Panc1 (cell line): ENCODE results near the gene PRSS27. TPM values are rescaled to one million over a fixed set of nuclear protein-coding genes. Genes with fewer than 3 reads are reported as not detected.

ENCODE experiments used
- ATAC-seq: fragments of 200-7000 bp; cut with Tn5 transposase; 2 replicates; pipeline ENCODE4 v1.9.1; 2020; ENCODE audit warnings: mild to moderate bottlenecking, moderate library complexity
- BruUV-seq: library from RNA; stranded (reverse); fragments of 400-500 nt; replicated peaks from 2 replicates; lab custom pipeline; 2021; lab: Mats Ljungman, UMichigan
- CTCF ChIA-PET: fragments of 300-600 bp; sonication (Branson Sonifier 250); formaldehyde crosslinking; loops from one replicate; lab custom pipeline; 2022; ENCODE audit warnings: antibody characterized with exemption; lab: Charles Lee
- POLR2A ChIA-PET: fragments of 300-600 bp; sonication (Branson Sonifier 250); formaldehyde crosslinking; loops from one replicate; lab custom pipeline; 2022; ENCODE audit warnings: antibody characterized with exemption; lab: Charles Lee
- DNase-seq: peaks from one replicate; pipeline ENCODE4 v3.0.0-alpha.2; 2010; ENCODE audit warnings: low read depth, low spot score
- H3K27ac ChIP-seq: 2 replicates; pipeline ENCODE4 v1.5.1; 2011; ENCODE audit warnings: mild to moderate bottlenecking, low read length, inconsistent platforms
- H3K27me3 ChIP-seq: fragments of 200-500 bp; sonication (Bioruptor generic); 2 replicates; pipeline ENCODE4 v1.6.0; 2014; ENCODE audit warnings: low read length, inconsistent platforms; ENCODE audit not compliant: control insufficient read depth, insufficient read depth
- H3K36me3 ChIP-seq: fragments of 200-500 bp; sonication (Bioruptor generic); 2 replicates; pipeline ENCODE4 v1.5.1; 2014; ENCODE audit warnings: inconsistent platforms, mild to moderate bottlenecking, low read length, moderate library complexity; ENCODE audit not compliant: control insufficient read depth, insufficient read depth
- H3K4me1 ChIP-seq: 2 replicates; pipeline ENCODE4 v1.5.1; 2011; ENCODE audit warnings: inconsistent platforms, mild to moderate bottlenecking, low read length, moderate library complexity; ENCODE audit not compliant: control insufficient read depth, insufficient read depth
- H3K4me3 ChIP-seq, 2 experiments: 2 replicates each; pipeline ENCODE4 v1.5.1; 2011 to 2012; ENCODE audit warnings: low read depth in 2 of 2, low read length in 2 of 2, mild to moderate bottlenecking in 2 of 2, inconsistent platforms in 1 of 2, moderate library complexity in 1 of 2
- H3K9me3 ChIP-seq: fragments of 200-500 bp; sonication (Bioruptor generic); 2 replicates; pipeline ENCODE4 v1.5.1; 2014; ENCODE audit warnings: low read depth, mild to moderate bottlenecking, inconsistent platforms, low read length, moderate library complexity; ENCODE audit not compliant: control insufficient read depth, insufficient read depth
- CTCF ChIP-seq: fragments of 450-650 bp; IDR thresholded peaks from 2 replicates; pipeline ENCODE4 v1.5.1; 2017; ENCODE audit warnings: mild to moderate bottlenecking
- POLR2AphosphoS5 ChIP-seq: IDR thresholded peaks from 2 replicates; pipeline ENCODE4 v1.6.1; 2012; ENCODE audit warnings: mild to moderate bottlenecking, low read depth, low read length, moderate library complexity
- REST ChIP-seq, 2 experiments: IDR thresholded peaks; 2 replicates each; pipeline ENCODE4 v1.6.1; 2011 to 2012; ENCODE audit warnings: low read depth in 2 of 2, control low read depth in 1 of 2, low read length in 1 of 2, mild to moderate bottlenecking in 1 of 2, moderate library complexity in 1 of 2; ENCODE audit not compliant: insufficient read depth in 1 of 2
- SIN3A ChIP-seq: IDR thresholded peaks from 2 replicates; pipeline ENCODE4 v1.6.1; 2012; ENCODE audit warnings: low read depth, mild to moderate bottlenecking, low read length, moderate library complexity, borderline replicate concordance; ENCODE audit not compliant: insufficient read depth
- TCF7L2 ChIP-seq: IDR thresholded peaks from 2 replicates; pipeline ENCODE4 v1.6.1; 2011; ENCODE audit warnings: mild to moderate bottlenecking, low read depth, low read length, inconsistent platforms
- in situ Hi-C: cut with HindIII; loops from 2 replicates; pipeline ENCODE4 v1.10.0; 2016; ENCODE audit warnings: low sequenced_read_pairs, low pct_unique_long_range_greater_than_20kb
- intact Hi-C: fragments of 100-400 bp; cut with micrococcal nuclease; formaldehyde crosslinking; loops from one replicate; pipeline ENCODE4 v1.10.0; 2022; ENCODE audit not compliant: unreplicated experiment
- total RNA-seq: library from RNA; stranded (reverse); gene quantifications from one replicate; pipeline ENCODE4 v1.2.1, GENCODE V29; 2021; ENCODE audit not compliant: unreplicated experiment

PRSS27 gene
- total RNA-seq, 1 experiment from 2014 or later, result 3.3 TPM

GRCh38 chr16:2715966-2716885 is 3.8 kb downstream of the PRSS27 start:
- Histone ChIP-seq H3K27me3 (no peaks in the 10 kb centered on the region), H3K4me3 (no peak overlapping the region), H3K4me1 (peaks cover 19% of the 10 kb centered on the region), H3K27ac (no peak overlapping the region), H3K36me3 (no peaks in the 10 kb centered on the region), H3K9me3 (no peaks in the 10 kb centered on the region)
- TF ChIP-seq SIN3A, result no peak
- no peak for TF ChIP-seq POLR2AphosphoS5
- TF ChIP-seq TCF7L2, result no peak
- TF ChIP-seq REST (IDR thresholded peaks at IDR 0.05; ENCODE audit: insufficient read depth in 1 of 2, low read depth in 2 of 2, low read length in 1 of 2), result no peak
- no peak for TF ChIP-seq CTCF
- intact Hi-C loops, result no loop called here
- in situ Hi-C loops, result no loop called here
- no TSS peak for BruUV-seq
- ChIA-PET POLR2A (interaction anchor here (0.6 kb wide), 2 partner anchors 104 to 159 kb away, joined by 3 to 7 read pairs; no protein-coding TSS in a partner anchor), CTCF (no interaction called here)
- DNase-seq, result no peak
- ATAC-seq, result no peak

- BruUV-seq, result no TSS peak
- in situ Hi-C loops (no loop called here), intact Hi-C loops (no loop called here)
- CTCF ChIA-PET, result no interaction called here
- POLR2A ChIA-PET, result interaction anchor here (0.6 kb wide), 1 partner anchor 37 kb away, joined by 3 read pairs; the partner anchor contains the start of gene SRRM2
- H3K36me3 ChIP-seq, result no peaks in the 10 kb centered on the region
- ATAC-seq, result no peak
- H3K27me3 ChIP-seq, result no peaks in the 10 kb centered on the region
- H3K9me3 ChIP-seq, result no peaks in the 10 kb centered on the region
- H3K4me1 ChIP-seq, result peaks cover 19% of the 10 kb centered on the region
- no peak overlapping the region for H3K27ac ChIP-seq
- no peak for TF ChIP-seq TCF7L2
- TF ChIP-seq REST (IDR thresholded peaks at IDR 0.05; ENCODE audit: insufficient read depth in 1 of 2, low read depth in 2 of 2, low read length in 1 of 2), result peak; percentile 89 to 96
- no peak overlapping the region for H3K4me3 ChIP-seq
- no peak for DNase-seq
Measured at GRCh38 chr16:2715519-2715918, 4.5 kb downstream of the PRSS27 start.
